DND-41 (cell line): Measurements from ENCODE around the gene BGN.

ENCODE experiments used
- ATAC-seq: fragments of 200-7000 bp; cut with Tn5 transposase; 3 replicates; pipeline ENCODE4 v1.9.1; 2021; ENCODE audit warnings: low read depth; ENCODE audit not compliant: insufficient read depth
- DNase-seq: peaks from one replicate; pipeline ENCODE4 v3.0.0-alpha.2; 2020
- H2AFZ ChIP-seq: 2 replicates; pipeline ENCODE4 v1.6.0; 2012; ENCODE audit warnings: low read depth, low read length
- H3K27ac ChIP-seq: 2 replicates; pipeline ENCODE4 v1.5.1; 2012; ENCODE audit warnings: low read length, inconsistent platforms
- H3K27me3 ChIP-seq: fragments of 200-600 bp; sonication (generic); 2 replicates; pipeline ENCODE4 v1.6.0; 2012; ENCODE audit warnings: low read length, mild to moderate bottlenecking, inconsistent platforms; ENCODE audit not compliant: insufficient read depth, poor library complexity
- H3K36me3 ChIP-seq: 2 replicates; pipeline ENCODE4 v1.5.1; 2012; ENCODE audit warnings: low read length, inconsistent platforms; ENCODE audit not compliant: insufficient read depth
- H3K4me1 ChIP-seq: 2 replicates; pipeline ENCODE4 v1.5.1; 2012; ENCODE audit warnings: mild to moderate bottlenecking, low read length; ENCODE audit not compliant: insufficient read depth
- H3K4me2 ChIP-seq: 2 replicates; pipeline ENCODE4 v1.6.0; 2012; ENCODE audit warnings: mild to moderate bottlenecking, moderate library complexity, low read length, inconsistent platforms; ENCODE audit not compliant: insufficient read depth
- H3K4me3 ChIP-seq, 2 experiments: fragments of 200-600 bp in 1 of 2; shearing (Covaris generic) in 1 of 2; 2 replicates each; pipeline ENCODE4 v1.5.1; 2012 to 2016; ENCODE audit warnings: inconsistent platforms in 2 of 2, low read length in 2 of 2, mild to moderate bottlenecking in 2 of 2, low read depth in 1 of 2, moderate library complexity in 1 of 2
- H3K79me2 ChIP-seq: 2 replicates; pipeline ENCODE4 v1.6.0; 2012; ENCODE audit warnings: low read length, inconsistent platforms; ENCODE audit not compliant: insufficient read depth
- H3K9ac ChIP-seq: 2 replicates; pipeline ENCODE4 v1.6.0; 2012; ENCODE audit warnings: low read depth, mild to moderate bottlenecking, inconsistent platforms, low read length, moderate library complexity
- H3K9me3 ChIP-seq: 2 replicates; pipeline ENCODE4 v1.5.1; 2012; ENCODE audit warnings: low read length, moderate library complexity, mild to moderate bottlenecking, inconsistent platforms; ENCODE audit not compliant: insufficient read depth, severe bottlenecking
- H4K20me1 ChIP-seq: 2 replicates; pipeline ENCODE4 v1.6.0; 2012; ENCODE audit warnings: low read length; ENCODE audit not compliant: insufficient read depth
- CTCF ChIP-seq: IDR thresholded peaks from 2 replicates; pipeline ENCODE4 v1.5.1; 2012; ENCODE audit warnings: borderline replicate concordance, low read length, moderate library complexity, mild to moderate bottlenecking; ENCODE audit not compliant: poor library complexity, severe bottlenecking; ENCODE audit errors: extremely low read depth
- EZH2 ChIP-seq: IDR thresholded peaks from 3 replicates; pipeline ENCODE4 v1.6.1; 2012; ENCODE audit warnings: borderline replicate concordance, low read depth, mild to moderate bottlenecking, moderate library complexity, low read length, inconsistent platforms; ENCODE audit not compliant: severe bottlenecking

Gene BGN

GRCh38 chrX:153514259-153514658 is 19.5 kb downstream of the BGN start:
- DNase-seq, result no peak
- no peak for ATAC-seq
- Histone ChIP-seq H2AFZ (no peak overlapping the region), H3K9ac (no peak overlapping the region), H3K4me1 (no peaks in the 10 kb centered on the region), H3K27me3 (no peaks in the 10 kb centered on the region), H3K79me2 (no peaks in the 10 kb centered on the region), H3K4me2 (no peak overlapping the region), H3K27ac (no peak overlapping the region), H3K36me3 (no peaks in the 10 kb centered on the region), H4K20me1 (no peaks in the 10 kb centered on the region), H3K9me3 (no peaks in the 10 kb centered on the region), H3K4me3 (no peak overlapping the region)
- TF ChIP-seq CTCF (no peak), EZH2 (no peak)

GRCh38 chrX:153515435-153515834 is 20.7 kb downstream of the BGN start:
- Histone ChIP-seq H3K4me3 (no peak overlapping the region), H4K20me1 (no peaks in the 10 kb centered on the region), H2AFZ (no peak overlapping the region), H3K9me3 (no peaks in the 10 kb centered on the region), H3K27me3 (no peaks in the 10 kb centered on the region), H3K27ac (no peak overlapping the region), H3K79me2 (no peaks in the 10 kb centered on the region), H3K4me1 (no peaks in the 10 kb centered on the region), H3K36me3 (no peaks in the 10 kb centered on the region), H3K4me2 (no peak overlapping the region), H3K9ac (no peak overlapping the region)
- ATAC-seq (no peak), DNase-seq (no peak)
- no peak for TF ChIP-seq EZH2
- no peak for TF ChIP-seq CTCF

GRCh38 chrX:153516073-153516472 is 21.3 kb downstream of the BGN start:
- H3K36me3 ChIP-seq, result no peaks in the 10 kb centered on the region
- no peaks in the 10 kb centered on the region for H3K9me3 ChIP-seq
- no peak overlapping the region for H3K4me3 ChIP-seq
- H3K27ac ChIP-seq, result no peak overlapping the region
- TF ChIP-seq CTCF (no peak), EZH2 (no peak)
- H3K9ac ChIP-seq, result no peak overlapping the region
- no peak overlapping the region for H3K4me2 ChIP-seq
- no peaks in the 10 kb centered on the region for H3K4me1 ChIP-seq
- H2AFZ ChIP-seq, result no peak overlapping the region
- H3K79me2 ChIP-seq, result no peaks in the 10 kb centered on the region
- H4K20me1 ChIP-seq, result no peaks in the 10 kb centered on the region
- DNase-seq (no peak), ATAC-seq (no peak)
- no peaks in the 10 kb centered on the region for H3K27me3 ChIP-seq

- ATAC-seq (no peak), DNase-seq (no peak)
- no peak within 1 kb of the TSS for H2AFZ ChIP-seq
- no peaks in the 10 kb centered on the region for H3K36me3 ChIP-seq
- TF ChIP-seq CTCF, result no peak
- no peak for TF ChIP-seq EZH2
- H3K27me3 ChIP-seq, result no peaks in the 10 kb centered on the region
- no peak within 1 kb of the TSS for H3K9ac ChIP-seq
- no peak within 1 kb of the TSS for H3K4me2 ChIP-seq
- H4K20me1 ChIP-seq, result no peaks in the 10 kb centered on the region
- no peak within 1 kb of the TSS for H3K27ac ChIP-seq
- no peaks in the 10 kb centered on the region for H3K9me3 ChIP-seq
- no peak within 1 kb of the TSS for H3K4me3 ChIP-seq
- no peaks in the 10 kb centered on the region for H3K79me2 ChIP-seq
- no peaks in the 10 kb centered on the region for H3K4me1 ChIP-seq
These were observed 22.6 kb downstream of the BGN start, which contains the start of gene ATP2B3 for GRCh38 chrX:153517423-153517822. ATP2B3 (plus strand) TSS chrX:153517642; CDS start chrX:153536248, 18,606 bp downstream.
